BE2C (cell line): ENCODE measurements around the gene APBB2.

Source experiments
- DNase-seq: peaks from one replicate; pipeline ENCODE4 v3.0.0-alpha.2; 2020
- H3K27me3 ChIP-seq: fragments of 250-450 bp; sonication (Bioruptor Pico); 2 replicates; pipeline ENCODE4 v1.5.1; 2020; ENCODE audit warnings: mild to moderate bottlenecking
- H3K36me3 ChIP-seq: fragments of 250-450 bp; sonication (Bioruptor Pico); 2 replicates; pipeline ENCODE4 v1.5.1; 2020; ENCODE audit warnings: mild to moderate bottlenecking
- H3K4me1 ChIP-seq: fragments of 250-450 bp; sonication (Bioruptor Pico); 2 replicates; pipeline ENCODE4 v1.5.1; 2020
- H3K4me3 ChIP-seq: 2 replicates; pipeline ENCODE4 v1.5.1; 2011; ENCODE audit warnings: low read depth, low read length
- H3K9me3 ChIP-seq: fragments of 250-450 bp; sonication (Bioruptor Pico); 2 replicates; pipeline ENCODE4 v1.5.1; 2020
- TF ChIP-seq, protein P1 (sequence below): IDR thresholded peaks from 2 replicates; pipeline ENCODE4 v1.5.1; 2012; ENCODE audit warnings: mild to moderate bottlenecking, low read depth, low read length

Gene APBB2

DNA sequence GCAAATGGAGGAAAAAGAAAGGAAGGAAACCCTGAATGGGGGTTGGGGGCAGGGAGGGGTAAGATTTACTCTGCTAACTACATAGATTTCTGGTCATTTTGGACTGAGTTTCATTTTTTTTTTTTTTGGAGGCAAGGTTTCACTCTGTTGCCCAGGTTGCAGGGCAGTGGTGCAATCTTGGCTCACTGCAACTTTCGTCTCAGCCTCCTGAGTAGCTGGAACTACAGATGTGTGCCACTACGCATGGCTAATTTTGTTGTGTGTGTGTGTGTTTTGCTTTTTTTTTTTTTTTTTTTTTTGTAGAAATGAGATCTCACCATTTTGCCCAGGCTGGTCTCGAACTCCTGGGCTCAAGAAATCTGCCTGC, 223.5 kb downstream of the APBB2 start:
- no peak overlapping the region for H3K4me3 ChIP-seq
- no peaks in the 10 kb centered on the region for H3K36me3 ChIP-seq
- no peaks in the 10 kb centered on the region for H3K9me3 ChIP-seq
- DNase-seq = no peak
- no peaks in the 10 kb centered on the region for H3K27me3 ChIP-seq
- H3K4me1 ChIP-seq = no peaks in the 10 kb centered on the region
- TF ChIP-seq, protein P1, sequence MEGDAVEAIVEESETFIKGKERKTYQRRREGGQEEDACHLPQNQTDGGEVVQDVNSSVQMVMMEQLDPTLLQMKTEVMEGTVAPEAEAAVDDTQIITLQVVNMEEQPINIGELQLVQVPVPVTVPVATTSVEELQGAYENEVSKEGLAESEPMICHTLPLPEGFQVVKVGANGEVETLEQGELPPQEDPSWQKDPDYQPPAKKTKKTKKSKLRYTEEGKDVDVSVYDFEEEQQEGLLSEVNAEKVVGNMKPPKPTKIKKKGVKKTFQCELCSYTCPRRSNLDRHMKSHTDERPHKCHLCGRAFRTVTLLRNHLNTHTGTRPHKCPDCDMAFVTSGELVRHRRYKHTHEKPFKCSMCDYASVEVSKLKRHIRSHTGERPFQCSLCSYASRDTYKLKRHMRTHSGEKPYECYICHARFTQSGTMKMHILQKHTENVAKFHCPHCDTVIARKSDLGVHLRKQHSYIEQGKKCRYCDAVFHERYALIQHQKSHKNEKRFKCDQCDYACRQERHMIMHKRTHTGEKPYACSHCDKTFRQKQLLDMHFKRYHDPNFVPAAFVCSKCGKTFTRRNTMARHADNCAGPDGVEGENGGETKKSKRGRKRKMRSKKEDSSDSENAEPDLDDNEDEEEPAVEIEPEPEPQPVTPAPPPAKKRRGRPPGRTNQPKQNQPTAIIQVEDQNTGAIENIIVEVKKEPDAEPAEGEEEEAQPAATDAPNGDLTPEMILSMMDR = no peak

DNA sequence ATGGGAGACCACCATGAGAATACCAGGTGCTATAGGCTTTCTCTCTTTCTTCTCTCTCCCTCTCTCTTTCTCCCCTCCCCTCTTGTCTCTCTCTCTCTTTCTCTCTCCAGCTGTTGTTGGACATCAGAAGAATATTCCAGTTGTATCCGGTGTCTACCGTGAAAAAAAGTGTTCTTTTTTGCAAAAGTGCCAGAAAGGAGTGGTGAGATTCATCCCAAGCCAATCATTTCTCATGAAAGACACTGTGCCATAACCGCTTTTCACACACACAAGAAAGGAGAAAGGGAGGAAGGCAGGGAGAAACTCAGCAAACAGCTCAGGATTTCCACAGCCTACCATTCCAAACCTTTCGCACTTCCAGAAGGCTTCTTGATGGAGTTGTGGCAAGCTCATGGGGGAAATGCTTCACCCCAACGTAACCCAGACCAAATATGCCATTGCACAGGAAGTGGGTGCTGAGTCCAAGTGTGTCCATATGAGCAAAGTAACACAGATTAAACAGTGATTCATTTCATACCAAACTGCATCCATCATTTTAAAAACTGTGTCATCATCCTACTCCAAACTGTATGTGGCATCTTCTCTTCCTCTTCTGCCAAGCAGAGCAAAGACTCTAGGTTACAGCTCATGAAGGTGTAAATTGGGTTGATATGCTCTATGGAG, 224.0 kb downstream of the APBB2 start:
- no peaks in the 10 kb centered on the region for H3K4me1 ChIP-seq
- TF ChIP-seq, protein P1 = no peak
- DNase-seq = no peak
- H3K4me3 ChIP-seq = no peak overlapping the region
- H3K9me3 ChIP-seq = no peaks in the 10 kb centered on the region
- no peaks in the 10 kb centered on the region for H3K27me3 ChIP-seq
- no peaks in the 10 kb centered on the region for H3K36me3 ChIP-seq

DNA sequence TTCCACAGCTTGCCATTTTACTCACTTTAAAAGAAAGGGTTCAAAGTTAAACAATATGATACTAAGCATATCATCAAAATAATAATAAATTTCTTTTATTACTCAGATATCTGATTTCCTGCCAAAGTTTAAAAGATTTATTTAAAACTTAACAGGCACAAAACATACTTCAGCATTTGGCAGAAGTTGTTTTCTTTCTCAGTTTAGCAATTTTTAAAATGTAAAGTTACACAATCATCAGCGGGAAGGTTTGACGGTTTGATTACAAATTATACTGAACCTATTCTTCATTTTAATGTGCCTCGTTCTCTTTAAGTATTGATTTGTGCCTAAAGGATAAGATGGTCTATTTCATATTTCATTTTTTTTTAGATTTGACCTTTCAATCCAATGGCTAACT, 227.2 kb downstream of the APBB2 start:
- H3K9me3 ChIP-seq = no peaks in the 10 kb centered on the region
- H3K36me3 ChIP-seq = no peaks in the 10 kb centered on the region
- TF ChIP-seq, protein P1 = no peak
- no peak overlapping the region for H3K4me3 ChIP-seq
- no peaks in the 10 kb centered on the region for H3K4me1 ChIP-seq
- DNase-seq = no peak
- no peaks in the 10 kb centered on the region for H3K27me3 ChIP-seq

DNA sequence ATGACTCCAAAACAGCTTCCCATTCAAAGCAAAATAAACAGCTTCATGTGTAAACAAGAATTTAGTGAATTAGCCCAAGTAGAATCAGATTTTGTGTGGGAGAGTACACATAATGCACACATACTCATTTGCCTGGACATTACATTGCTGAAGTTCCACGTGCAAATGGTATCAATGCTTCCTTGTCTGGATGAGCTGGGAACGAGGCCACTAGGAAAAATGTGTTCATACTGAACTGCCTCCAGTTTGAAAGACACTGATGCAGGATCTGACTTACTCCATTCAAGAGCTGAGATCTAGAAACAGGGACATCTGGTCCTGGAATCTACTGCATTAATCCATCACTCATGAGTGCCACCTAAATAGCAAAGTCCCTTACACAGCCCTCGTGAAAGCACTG, 228.0 kb downstream of the APBB2 start:
- TF ChIP-seq, protein P1 = no peak
- H3K36me3 ChIP-seq = no peaks in the 10 kb centered on the region
- no peak for DNase-seq

DNA sequence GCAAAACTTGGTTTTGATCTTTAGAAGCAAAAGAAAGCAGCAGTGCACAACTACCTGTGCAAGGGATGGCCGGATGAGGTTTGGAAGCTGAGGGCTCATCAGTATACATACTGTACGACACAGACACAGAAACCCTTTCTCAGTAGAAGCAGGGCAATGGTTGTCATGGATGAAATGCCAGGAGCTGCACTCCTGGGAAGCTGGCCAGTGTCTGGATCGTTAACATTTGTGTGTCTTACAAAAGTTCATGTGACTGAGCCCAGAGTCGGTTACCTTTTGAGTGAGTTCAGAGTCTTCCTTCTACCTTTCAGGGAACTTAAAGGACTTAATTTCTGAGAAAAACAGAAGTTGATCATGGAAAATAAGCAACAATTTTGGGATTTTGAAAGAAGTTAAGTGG, 230.3 kb downstream of the APBB2 start:
- Histone ChIP-seq H3K27me3 (no peaks in the 10 kb centered on the region), H3K4me3 (no peak overlapping the region), H3K4me1 (no peaks in the 10 kb centered on the region), H3K9me3 (no peaks in the 10 kb centered on the region), H3K36me3 (no peaks in the 10 kb centered on the region)
- TF ChIP-seq, protein P1 = no peak
- DNase-seq = no peak

More for the DNA sequence above, 228.0 kb downstream of the APBB2 start:
- no peaks in the 10 kb centered on the region for H3K4me1 ChIP-seq
- H3K9me3 ChIP-seq = no peaks in the 10 kb centered on the region
- H3K4me3 ChIP-seq = no peak overlapping the region
- no peaks in the 10 kb centered on the region for H3K27me3 ChIP-seq

DNA sequence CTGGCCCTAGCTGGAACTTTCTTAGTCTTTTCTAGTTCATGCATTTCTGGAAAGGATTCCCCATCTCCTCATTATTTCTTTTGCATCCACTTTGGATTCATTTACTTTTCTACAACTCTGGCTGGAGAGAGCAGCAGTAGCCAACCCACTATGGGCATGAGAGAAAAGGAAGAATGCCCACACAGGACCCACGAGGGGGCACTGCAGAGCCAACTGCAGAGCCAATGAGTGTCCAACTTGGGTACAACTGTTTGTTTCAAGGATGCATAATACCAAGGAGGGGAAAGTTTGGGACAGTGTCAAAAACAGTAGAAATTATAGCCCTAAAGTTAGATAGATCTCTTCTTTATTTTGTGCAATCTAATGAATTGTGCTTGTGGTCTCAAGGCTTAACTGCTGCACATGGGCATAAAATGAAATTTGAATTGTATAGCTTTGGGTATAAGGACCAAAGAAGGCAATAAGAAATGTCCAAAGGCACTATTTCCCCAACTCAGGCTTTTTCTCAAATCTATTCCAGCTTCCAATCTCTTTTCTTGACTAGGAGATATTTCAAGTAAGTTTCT, 233.9 kb downstream of the APBB2 start:
- H3K4me3 ChIP-seq = no peak overlapping the region
- H3K27me3 ChIP-seq = no peaks in the 10 kb centered on the region
- H3K4me1 ChIP-seq = no peaks in the 10 kb centered on the region
- TF ChIP-seq, protein P1 = peak; percentile 73
- DNase-seq = no peak
- H3K36me3 ChIP-seq = no peaks in the 10 kb centered on the region
- no peaks in the 10 kb centered on the region for H3K9me3 ChIP-seq
